PC-9 (cell line): ENCODE data around the gene MEF2B.

Experiments used
- CTCF ChIP-seq: fragments of 200-600 bp; sonication (generic); conservative IDR thresholded peaks from 2 replicates; pipeline ENCODE4 v1.6.1; 2017; ENCODE audit warnings: mixed run types, antibody characterized with exemption, mild to moderate bottlenecking, moderate library complexity
- EZH2 ChIP-seq: fragments of 200-600 bp; sonication (generic); IDR thresholded peaks from 2 replicates; pipeline ENCODE4 v1.8.0; 2017; ENCODE audit warnings: antibody characterized with exemption, low read depth

GRCh38 chr19:19142347-19142746 lies 27.7 kb downstream of the MEF2B start:
- TF ChIP-seq CTCF (no peak), EZH2 (no peak)
